ENCODE data around the gene ADGRD1. TPM values are rescaled to one million over a fixed set of nuclear protein-coding genes. Genes with fewer than 3 reads are reported as not detected.
"Not testable (repeated sequence)": the region's sequence is repeated elsewhere in the genome, so short reads cannot be mapped to it uniquely, and the experiment has no call there.

The ADGRD1 gene
- 0.54 TPM for total RNA-seq

DNA sequence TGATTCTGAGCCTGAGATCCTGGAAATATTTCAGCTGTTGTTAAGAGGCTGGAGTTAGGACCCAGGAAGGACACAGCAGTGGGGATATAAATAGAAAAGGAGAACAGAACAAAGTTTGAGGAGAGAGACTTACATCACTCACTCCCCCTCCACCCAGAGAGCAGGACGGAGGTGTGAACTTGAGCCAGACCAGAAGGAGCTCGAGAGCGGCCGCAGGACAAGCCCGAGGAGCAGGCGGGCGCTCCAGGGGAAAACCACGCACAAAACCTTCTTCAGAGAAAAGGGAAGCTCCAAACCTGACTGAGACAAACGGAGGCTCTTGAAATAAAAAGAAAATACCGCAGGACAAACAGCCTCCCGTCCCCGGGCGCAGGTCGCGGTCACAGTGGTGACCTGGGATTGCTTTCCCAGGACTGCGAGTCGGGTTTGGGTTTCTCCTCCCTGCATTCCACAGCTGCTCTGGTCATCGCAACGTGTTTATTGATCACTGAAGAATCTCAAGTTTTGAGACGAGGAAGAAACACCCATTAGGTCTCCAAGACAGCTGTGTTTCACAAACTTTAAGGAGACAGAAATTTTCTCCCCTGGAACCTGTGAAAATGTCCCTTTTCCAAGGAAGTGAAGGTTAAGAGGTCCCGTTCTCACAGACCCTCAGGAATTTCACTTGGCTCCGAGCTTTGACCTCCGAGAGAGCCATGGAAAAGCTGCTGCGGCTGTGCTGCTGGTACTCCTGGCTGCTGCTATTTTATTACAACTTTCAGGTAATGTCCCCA, at the start of gene ADGRD1:
Gene ADGRD1, plus strand, starts transcription at position 137 of the 773 bp plus-strand sequence. Its CDS starts 559 bp downstream, at position 696.
- peak in 2 of 3 donors; percentile 19 to 48 for DNase-seq (ENCODE audit: low read depth in 2 of 3, low spot score in 2 of 3)

DNA sequence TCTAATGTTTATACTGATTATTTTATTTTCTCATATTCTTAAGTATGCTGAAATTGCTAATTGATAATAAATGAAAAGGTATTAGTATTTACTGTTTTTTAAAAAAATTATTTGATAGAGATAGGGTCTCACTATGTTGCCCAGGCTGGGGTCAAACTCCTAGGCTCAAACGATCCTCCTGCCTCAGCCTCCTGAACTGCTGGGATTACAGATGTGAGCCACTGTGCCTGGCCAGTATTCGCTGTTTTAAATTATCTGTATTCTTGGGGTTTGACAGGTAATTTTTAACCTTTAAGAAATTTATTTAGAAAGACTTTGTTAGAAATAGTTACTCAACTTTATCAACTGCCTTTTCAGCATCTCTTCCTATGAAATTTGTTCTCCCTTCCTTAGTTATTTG, 49.6 kb upstream of the ADGRD1 start:
- no peak for DNase-seq (ENCODE audit: low read depth in 2 of 3, low spot score in 2 of 3)

DNA sequence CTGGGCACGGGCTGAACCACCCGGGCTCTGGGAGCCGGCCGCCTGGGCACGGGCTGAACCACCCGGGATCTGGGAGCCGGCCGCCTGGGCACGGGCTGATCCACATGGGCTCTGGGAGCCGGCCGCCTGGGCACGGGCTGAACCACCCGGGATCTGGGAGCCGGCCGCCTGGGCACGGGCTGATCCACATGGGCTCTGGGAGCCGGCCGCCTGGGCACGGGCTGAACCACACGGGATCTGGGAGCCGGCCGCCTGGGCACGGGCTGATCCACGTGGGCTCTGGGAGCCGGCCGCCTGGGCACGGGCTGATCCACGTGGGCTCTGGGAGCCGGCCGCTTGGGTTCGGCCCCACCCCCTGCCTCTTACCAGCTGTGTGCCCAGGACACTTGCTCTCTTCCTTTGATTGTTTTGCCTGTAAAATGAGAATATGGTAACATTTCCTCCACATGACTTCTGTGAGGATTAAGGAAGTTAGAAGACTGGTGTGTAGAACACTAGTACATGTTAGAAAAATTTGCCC, 48.7 kb upstream of the ADGRD1 start:
- DNase-seq (ENCODE audit: low read depth in 2 of 3, low spot score in 2 of 3) = not testable (repeated sequence)

DNA sequence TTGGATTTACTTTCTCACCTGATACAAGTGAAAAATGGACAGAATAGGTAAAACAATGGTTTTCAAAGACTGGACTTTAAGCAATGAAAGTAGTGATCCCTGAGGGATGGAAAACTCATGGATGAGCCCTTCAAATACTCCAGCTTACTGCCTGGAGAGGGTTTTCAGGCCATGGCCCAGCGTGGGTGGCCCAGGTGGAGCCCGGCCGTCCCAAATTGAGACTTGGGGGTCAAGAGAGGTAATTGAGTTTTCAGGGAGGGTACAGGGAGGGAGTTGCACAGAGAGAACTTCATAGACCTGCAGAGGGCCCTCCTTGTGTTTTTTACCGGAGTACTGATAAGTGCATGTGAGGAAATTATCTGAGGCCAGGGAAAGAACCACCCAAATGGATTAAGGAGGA, 44.6 kb upstream of the ADGRD1 start:
- no peak for DNase-seq (ENCODE audit: low read depth in 2 of 3, low spot score in 2 of 3)

DNA sequence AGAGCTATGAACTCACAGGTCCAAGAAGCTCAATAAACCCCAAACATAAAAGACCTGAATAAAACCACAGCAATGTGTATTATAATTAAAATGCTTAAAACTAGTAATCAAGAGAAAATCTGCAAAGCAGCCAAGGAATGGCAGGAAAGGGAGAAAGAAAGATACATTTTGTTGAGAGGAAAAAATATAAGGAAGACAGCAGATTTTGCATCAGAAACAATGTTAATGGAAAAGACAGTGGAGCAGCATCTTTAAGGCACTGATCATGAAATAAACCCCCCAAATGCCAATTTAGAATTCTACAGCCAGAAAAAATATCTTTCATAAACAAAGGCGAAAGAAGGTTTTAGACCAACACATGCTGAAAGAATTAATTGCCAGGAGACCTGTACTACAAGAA, 42.5 kb upstream of the ADGRD1 start:
- no peak for DNase-seq (ENCODE audit: low read depth in 2 of 3, low spot score in 2 of 3)

DNA sequence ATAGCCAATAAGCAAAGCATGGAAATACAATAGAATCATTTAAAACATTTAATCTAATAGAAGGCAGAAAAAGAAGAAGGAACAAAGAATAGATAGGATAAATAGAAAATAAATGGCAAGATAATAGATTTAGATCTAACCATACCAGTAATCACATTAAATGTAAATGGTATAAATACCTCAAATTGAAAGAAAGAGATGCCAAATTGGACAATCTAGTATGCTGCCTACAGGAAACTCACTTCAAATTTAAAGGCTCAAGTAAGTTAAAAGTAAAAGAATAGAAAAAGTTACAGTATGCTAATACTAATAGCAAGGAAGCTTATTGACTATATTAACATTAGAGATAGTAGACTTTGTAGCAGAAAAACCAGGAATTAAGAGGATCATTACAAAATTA, 41.8 kb upstream of the ADGRD1 start:
- DNase-seq (ENCODE audit: low read depth in 2 of 3, low spot score in 2 of 3) = no peak

DNA sequence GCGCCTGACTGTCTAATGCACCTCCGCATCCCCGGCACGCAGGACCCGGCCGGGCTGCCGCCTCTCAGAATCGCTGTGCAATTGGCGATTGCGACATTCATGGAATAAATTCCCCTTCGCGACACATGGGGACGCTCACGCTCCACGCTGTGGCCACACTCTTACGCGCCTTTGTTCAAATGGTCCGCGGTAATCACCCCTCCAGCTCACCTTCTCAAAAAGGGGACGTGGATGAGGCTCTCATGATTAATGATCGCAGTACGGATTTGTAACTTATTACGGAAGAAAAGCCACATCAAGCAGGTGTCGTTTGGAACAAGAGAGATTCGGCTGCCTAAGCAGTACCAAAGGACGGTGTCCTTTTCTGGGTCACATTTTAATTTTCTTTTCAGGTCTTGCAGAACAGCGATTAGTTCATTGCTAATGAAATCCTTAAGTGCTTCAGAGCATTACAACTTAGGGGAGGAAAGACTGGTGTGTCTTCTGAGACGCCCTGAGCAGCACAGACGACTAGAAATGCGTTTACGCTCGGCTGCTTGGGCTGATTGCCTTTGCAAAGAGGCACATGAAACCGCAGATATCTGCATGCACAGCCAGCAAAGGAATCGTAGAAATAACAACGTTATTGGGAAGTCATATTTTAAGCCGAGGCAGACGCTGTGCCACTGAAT, 37.3 kb upstream of the ADGRD1 start:
- peak in 2 of 3 donors; percentile 56 to 71 for DNase-seq (ENCODE audit: low read depth in 2 of 3, low spot score in 2 of 3)

DNA sequence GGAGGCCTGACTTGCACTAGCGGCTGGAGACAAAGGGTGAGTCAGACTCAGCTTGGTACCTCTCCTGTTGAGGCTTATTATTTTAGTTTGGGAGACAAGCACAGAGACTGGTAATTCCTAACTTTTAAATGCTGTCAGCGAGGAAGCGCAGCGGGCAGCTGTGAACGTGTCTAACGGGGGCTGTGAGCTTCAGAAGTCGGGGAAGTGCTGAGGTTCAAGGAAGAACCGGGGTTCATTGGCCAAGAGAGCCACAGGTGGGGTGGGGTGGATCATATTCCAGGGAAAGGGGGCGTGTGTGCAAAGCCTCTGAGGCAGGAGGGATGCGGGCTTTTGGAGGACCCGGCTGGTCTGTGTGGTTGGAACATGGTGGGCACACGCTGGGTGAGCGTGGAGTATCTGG, 36.1 kb upstream of the ADGRD1 start:
- DNase-seq (ENCODE audit: low read depth in 2 of 3, low spot score in 2 of 3) = no peak

DNA sequence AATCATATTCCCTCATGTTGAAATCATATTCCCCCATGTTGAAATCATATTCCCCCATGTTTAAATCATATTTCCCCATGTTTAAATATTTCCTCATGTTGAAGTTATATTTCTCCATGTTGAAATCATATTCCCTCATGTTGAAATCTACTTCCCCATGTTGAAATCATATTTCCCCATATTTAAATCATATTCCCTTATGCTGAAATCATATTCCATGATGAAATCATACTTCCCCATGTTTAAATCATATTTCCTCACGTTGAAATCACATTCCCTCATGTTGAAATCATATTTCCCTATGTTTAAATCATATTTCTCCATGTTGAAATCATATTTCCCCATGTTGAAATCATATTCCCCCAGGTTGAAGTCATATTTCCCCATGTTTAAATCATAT, 34.6 kb upstream of the ADGRD1 start:
- DNase-seq (ENCODE audit: low read depth in 2 of 3, low spot score in 2 of 3) = no peak

DNA sequence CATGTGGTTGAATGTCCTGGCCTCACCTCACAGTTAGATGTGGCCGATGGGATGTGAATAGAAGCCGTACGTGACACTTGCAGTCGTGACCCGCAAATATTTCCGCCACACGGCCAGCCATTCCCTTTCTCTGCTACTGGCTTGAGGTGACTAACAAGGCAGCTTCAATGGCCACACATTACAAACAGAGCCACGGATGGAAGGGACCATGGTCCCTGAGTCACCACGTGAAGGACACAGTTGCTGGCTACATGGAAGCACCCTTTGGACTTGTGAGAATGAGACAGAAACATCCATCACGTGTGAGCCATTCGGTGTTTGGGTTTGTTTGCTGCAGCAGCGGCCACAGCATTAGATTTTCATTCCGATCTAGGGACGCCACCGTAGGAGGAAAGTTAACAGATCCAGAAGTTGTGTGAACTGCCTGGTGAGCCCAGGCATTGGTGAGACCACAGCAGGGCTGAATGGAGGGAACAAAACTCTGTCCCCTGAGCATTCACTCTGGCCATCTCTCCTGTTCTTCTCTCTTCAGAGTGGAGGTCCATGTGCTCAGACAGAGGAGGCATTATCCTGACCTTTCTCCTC, 33.5 kb upstream of the ADGRD1 start:
- no peak for DNase-seq (ENCODE audit: low read depth in 2 of 3, low spot score in 2 of 3)

DNA sequence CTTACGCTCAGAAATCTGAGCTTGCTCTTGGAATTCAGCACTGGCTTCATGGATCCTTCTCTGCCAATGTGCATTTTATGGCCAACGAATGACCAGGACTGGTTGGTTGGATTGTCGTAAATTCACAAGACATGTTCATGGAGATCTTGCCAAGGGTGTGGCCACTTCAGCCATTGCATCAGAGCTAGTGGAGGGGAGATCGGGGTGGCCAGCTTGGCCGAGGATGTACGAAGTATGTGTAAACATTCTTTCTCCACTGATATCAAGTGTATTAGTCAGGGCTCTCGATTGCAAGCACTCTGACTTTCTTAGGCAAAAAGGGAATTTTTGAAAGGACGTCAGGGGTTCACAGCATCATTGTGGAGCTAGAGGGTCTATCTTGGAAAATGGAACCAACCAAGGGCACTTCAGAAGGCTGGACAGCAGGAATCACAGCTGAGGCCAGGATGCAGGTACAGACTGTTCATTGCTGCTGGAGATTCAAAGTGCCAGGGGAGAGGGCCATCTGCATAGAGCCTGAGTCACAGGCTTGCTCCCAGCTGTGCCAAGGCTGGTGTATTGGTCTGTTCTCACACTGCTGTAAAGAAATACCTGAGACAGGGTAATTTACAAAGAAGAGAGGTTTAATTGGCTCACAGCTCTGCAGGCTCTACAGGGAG, 32.9 kb upstream of the ADGRD1 start:
- no peak for DNase-seq (ENCODE audit: low read depth in 2 of 3, low spot score in 2 of 3)

DNA sequence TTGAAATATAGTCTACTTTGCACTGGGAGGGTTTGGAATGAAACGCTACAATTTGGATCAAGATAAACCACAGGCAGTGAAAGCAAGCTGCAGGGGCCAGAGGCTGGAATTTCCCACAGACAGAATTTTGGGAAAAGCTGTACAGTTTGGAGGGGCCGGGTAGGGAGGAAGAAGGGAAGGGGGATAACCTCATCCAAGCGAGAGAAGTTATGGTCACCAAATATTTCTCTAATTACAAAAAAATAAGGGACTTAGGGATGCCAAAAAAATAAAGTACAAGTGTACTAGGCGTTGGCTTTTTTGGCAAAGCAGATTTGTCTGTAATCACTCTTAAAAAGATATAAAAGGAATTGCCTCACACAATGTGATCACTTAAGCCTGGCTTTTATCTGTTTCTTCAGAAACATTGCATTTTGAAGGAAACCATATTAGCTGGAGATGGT, 31.2 kb upstream of the ADGRD1 start:
- DNase-seq (ENCODE audit: low read depth in 2 of 3, low spot score in 2 of 3) = no peak

DNA sequence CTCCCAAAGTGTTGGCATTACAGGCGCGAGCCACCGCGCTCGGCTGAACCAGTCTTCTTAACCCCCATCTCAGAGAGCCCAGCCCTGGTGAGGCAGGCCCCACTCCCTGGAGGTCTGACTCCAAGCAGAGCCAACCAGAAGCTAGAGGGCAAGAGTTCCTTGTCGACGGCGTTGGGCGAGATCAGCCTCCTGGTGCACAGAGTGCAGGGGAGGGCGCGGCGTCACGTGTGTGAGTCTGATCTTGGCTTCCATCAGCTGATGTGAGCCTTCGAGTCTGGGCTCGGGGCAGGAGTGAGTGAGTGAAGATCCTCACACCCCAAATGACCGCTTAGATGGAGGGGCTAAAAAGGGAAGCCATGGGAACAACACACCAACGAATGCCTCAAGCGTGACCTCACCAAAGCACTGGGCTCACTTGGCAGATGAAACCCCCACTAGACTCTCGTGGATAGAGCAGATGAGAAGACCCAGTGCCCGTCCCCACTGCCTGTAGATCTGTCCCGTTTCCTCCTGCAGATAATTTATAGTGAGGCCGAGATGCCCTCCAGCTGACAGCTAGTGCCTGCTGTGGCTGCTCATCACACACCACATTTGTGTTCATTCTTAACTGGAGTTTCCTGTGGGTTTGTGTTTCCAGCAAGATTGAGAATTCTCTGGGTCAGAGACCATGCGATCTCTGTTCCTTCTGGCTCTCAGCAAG, 28.6 kb upstream of the ADGRD1 start:
- no peak for DNase-seq (ENCODE audit: low read depth in 2 of 3, low spot score in 2 of 3)

DNA sequence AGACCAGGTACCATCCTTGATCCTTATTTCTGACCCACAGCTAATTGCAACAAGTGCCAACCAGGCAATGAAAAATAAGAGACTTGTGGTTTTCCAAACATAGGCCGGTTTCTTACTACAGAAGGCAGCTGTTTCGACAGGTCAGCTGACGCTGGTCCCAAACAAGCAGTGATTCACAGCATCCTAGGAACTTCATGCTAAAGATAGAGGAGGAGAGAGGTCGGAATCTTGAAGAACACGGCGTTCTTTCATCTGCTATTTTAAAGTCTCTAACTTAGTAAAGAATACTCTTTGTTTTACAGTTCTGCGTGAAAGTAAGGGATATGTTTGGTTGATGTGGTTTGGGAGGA, 28.1 kb upstream of the ADGRD1 start:
- no peak for DNase-seq (ENCODE audit: low read depth in 2 of 3, low spot score in 2 of 3)

DNA sequence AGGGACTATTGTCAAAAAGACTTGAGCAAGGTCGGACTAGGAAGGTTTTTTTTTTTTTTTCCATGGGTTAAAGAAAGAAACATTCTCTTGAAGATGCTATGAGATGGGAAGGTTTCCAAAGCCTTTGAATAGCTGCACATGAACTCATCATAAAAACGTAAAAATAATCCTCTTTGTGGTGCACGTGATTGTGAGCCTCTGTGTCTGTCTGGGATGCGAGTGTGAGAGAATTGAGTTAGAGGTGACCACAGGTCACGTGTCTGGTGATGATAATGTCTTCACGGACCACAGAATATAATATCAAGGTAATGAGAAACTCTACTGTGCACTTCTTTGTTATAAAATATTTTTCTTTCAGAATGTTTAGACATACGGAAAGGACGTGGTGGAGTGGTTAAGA, 24.3 kb upstream of the ADGRD1 start:
- no peak for DNase-seq (ENCODE audit: low read depth in 2 of 3, low spot score in 2 of 3)

DNA sequence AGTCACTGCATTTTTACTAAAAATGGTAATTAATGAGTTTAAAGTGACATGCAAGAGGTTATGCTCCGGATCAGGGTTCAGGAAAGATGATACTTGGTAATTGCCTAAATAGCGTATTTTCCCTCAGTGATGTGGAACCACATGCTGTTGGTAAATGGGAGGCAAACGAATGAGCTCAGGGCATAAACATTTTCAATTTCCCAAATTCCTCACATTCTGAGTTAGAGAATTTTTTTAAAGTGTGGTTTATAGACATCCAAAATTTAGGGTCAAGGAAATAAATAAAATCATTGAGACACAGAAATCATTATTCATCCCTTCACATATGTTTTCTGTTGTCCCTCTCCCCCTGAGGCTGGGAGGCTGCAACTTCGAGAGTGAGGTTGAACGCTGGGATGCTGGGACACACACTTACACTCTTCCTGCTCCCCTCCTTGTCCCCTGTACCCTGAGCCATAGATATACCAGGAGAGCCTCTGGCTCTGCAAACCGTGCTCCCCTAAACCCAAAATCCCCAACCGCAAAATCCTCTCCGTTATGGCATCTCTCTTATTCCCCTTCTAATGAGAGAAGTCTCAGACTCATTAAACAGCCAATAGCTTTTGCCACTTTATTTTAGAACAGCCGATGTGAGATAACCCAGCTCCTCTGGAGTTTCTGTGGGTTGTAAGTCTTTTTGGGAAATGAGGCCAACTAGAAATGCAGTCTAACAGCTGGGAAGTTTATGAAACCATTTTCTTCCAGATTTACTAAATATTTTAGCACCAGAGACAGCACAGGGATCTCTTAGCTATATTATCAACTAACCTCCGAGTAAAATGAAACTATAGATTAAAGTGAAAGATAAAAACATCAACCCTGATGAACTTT, 21.4 kb upstream of the ADGRD1 start:
- no peak for DNase-seq (ENCODE audit: low read depth in 2 of 3, low spot score in 2 of 3)

DNA sequence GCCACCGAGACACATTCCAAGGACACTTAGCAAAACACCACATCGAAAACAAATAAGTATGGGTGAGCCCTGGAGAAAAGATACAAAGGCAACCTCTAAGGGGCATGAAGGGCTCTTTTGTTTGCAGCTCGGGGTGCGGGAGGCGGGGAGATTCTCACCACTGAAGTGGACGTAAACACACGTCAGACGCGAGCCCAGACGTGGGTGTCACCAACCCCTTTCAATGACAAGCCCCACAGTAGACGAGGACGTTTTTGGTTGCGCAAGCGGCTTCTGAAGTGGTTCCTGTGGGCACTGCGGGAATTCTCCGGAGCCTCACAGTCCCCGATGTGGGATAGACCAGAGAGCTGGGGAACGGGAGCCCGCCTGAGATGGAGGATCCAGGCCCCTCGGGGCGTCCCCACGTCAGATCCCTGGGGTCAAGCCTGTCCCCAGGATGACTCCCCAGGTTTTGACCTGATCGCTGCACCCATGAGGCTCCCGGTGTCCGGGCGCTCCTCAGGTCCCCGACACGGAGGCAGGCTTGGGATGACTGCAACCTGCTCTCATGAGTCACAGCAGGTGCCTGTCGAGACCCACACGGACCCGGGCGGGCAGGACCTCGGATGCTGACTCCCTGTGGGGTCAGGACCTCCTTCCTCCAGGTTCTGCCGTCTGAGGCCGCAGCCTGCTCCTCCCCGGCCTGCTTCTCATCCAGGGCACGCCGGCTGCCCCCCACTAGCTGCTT, 20.3 kb upstream of the ADGRD1 start:
- DNase-seq (ENCODE audit: low read depth in 2 of 3, low spot score in 2 of 3) = no peak

DNA sequence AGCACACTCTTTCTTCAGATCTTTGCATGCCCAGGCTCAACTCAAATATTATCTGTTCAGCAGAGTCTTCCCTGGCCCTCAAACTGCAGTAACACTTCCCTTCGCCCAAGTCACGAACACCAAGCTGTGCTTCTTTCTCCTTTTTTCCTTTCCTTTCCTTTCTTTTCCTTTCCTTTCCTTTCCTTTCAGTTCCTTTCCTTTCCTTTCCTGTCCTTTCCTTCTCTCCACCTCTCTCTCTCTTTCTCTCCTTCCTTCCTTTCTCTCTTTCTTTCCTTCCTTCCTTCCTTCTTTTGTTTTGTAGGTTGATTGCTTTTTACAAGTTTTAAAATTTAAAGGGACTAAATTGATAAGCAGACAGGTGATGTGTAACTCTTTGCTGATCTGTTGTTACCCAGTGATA, 19.0 kb upstream of the ADGRD1 start:
- no peak for DNase-seq (ENCODE audit: low read depth in 2 of 3, low spot score in 2 of 3)

DNA sequence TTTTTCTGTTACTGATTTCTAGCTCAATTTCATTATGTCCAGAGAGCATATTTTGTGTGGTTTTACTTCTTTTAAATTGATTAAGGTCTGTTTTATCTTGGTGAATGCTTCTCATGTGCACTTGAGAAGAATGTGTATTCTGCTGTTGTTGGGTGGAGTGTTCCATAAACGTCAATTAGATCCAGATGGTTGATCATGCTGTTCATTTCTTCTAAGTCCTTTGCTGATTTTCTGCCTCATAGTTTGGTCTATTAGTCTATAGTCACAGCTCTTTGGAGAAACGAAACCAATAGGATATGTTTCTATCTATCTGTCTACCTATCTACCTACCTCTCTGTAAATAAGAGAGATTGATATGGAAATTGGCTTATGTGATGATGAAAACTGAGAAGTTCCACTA, 17.1 kb upstream of the ADGRD1 start:
- no peak for DNase-seq (ENCODE audit: low read depth in 2 of 3, low spot score in 2 of 3)
